Fibroblast of skin of right quadriceps (primary cell): Measurements from ENCODE around the gene GRIFIN.
A peak's percentile ranks its signal among the peaks of the same experiment; 100 is the strongest.

ENCODE experiments used
- DNase-seq: peaks from one replicate; pipeline ENCODE4 v3.0.0-alpha.2; 2013

The GRIFIN gene

DNA sequence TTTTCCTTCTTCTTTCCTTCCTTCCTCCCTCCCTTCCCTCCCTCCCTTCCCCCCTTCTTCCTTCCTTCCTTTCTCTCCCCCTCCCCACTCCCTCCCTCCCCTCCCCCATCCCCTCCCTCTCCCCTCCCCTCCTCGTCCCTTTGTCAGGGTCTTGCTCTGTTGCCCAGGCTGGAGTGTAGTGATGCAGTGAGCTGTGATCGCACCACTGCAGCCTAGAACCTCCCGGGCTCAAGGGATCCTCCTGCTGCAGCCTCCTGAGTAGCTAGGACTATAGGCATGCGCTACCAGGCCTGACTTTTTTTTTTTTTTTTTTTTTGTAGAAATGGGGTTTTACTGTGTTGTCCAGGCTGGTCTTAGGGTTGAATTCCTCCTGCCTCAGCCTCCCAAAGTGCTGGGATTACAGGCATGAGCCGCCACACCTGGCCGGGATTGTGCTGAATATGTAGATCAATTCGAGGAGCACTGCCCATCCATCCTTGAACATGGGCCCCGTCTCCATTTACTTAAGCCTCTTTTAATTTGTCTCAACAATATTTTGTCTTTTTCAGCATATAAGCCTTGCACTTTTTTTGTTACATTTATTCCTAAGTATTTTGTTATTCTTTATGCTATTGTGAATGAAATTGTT is 23.4 kb downstream of the GRIFIN start:
- no peak for DNase-seq

DNA sequence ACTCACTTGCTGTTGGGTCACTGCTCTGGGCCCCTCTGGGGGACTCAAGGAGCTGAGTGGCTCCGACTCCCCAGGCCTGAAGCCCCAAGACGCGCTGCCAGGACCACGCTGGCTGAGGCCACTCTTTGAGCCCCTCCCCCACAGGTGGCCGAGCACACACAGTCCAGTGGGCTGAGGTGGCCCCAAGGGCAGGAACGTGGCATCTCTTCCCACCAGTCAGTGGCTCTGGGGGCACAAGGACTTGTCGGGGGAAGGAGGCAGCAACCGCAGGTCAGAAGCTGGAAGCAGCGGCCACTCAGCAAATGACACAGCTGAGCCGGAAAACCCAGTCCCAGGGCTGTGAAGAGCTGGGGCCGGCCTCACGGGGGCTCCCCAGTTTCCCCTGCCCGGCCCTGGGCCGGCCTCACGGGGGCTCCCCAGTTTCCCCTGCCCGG is 24.1 kb downstream of the GRIFIN start:
- no peak for DNase-seq

DNA sequence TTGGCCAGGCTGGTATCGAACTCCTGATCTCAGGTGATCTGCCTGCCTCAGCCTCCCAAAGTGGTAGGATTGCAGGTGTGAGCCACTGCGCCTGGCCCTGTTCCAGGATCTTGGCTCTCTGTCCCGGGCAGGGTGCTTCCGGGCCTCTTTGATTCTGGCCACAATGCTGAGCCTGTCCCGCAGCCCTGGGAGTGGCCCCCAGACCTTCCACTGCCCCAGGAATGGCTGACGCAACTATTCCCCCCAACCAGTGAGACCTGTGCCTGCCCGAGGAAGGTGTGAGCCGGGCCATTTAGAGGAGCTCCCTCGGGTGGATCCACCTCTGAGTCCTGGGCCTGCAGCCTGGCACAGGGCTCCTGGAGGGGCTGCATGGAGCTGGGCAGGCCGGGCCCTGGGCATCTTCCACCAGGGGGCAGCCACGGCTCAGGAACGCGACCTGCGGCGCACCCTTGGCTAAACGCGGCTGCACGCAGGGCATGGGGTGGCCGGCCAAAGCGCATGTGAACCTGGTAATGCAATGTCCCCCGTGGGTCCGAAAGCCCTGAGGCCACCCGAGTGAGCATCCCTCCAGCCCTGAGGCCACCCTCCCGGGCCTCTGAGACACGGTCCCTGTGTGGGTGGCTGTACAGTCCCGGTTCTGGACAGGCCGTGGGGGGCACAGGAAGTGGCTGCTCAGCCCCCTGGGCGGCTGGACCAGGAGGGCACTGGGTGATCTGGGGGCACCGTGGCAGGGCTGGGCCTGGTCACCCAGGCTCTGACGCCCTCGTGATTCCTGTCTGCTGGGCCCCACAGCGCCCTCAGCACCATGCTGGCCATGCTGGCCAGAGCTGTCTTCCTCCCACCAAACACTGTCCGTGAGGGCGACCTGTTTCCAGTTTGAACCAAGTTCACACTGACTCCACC is 24.8 kb downstream of the GRIFIN start:
- peak; percentile 47 for DNase-seq

DNA sequence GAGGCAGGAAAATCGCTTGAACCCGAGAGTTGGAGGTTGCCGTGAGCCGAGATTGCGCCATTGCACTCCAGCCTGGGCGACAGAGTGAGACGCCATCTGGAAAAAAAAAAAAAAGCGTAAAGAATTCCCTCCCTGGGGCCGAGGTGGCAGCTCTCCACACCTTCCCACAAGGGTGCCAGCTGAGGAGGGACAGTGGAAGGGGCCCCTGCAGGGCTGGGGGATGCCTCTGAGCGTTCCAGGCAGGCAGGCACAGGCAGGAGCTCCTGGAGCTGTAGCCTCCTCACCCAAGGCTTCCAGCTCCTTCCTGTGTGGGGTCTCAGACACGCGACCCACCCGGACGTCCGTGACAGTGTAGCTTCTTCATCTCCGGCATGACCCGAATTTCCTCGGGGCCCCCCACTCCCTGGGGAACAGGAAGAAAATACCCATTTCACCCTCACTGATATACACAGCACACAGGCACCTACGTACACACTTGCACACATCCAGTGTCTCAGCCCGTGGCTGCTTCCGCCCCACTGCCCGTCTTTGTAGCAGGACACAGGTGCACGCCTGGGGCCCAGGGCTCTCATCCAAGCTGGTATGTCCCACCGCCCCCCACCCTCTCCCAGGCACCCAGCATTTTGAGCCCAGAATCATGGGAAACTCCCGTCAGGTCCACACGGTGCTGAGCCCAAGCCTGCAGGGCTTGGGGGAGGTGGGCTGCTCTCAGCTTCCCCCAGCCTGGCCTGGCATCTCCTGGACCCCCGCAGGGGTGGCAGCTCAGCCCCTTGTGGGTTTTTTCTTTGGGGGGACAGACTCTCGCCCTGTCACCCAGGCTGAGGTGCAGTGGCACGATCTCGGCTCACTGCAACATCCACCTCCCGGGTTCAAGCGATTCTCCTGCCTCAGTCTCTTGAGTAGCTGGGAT is 25.7 kb downstream of the GRIFIN start:
- DNase-seq, result no peak

DNA sequence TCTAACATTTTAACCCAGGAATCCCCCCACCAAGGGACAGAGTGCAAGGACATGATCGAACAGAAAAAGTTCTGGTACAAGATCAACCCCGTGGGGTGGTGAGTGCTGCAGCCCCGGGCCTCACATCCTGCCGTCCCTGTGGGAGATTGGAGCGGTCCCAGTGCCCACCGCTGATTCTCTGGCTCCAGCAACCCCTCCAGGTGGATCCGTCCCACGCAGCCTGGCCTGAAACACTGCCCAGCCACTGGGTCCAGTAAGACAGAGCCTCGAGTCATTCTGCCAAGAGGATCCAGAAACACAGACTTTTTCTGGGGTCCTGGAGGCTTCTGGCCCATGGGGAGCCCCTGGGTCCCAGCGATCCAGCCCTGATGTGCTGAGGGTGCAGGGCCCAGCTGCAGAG is 29.5 kb downstream of the GRIFIN start:
- no peak for DNase-seq

DNA sequence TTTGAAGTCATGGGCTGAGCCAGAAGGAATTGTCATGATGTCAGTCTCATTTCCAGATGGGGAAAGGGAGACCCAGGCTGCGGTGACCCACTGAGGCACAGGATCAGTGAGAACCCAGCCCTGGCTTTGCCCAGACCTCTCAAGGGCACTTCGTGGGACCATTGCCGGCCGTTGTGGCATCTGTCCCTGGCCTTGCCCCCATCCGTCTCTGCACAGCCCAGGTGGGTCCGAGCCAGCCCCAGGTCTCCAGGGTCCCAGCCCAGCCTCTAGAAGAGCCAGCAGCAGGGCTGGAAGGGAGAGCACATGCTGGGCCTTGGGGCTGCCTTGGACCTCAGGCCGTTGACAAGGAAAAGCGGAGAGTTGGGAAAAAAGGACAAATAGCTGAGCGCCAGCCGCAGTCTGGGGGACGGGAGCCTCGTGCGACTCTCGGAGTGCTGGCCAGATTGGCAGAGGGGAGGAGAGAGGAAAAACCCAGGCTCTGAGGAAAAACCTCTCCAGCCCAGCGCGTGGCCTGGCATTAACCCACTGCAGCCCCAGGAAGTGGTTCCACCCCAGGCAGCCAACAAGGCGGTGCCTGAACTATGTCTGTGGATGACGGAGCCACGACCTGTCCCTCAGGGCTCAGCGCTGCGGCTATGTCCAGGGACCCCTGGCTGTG is 30.2 kb downstream of the GRIFIN start:
- DNase-seq, result no peak

DNA sequence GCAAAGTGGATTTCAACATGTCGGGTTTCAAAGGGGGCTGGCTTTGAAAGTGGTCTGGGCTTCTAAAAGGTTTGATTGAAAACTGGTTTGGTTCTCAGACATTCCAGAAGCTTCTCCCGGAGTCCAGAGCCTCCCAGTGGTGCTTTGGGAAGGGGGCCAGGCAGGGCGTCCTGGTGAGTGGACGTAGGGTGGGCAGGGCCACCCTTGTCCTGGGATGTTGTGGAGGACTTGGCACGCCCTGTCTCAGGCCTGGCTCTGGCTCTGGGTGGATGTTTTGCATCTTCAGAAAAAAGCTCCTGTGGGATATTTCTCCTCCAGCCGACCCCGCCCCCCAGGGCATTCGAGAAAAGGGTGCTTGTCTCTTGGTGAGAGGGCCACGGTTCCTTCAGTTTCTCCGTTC is 31.2 kb downstream of the GRIFIN start:
- no peak for DNase-seq

DNA sequence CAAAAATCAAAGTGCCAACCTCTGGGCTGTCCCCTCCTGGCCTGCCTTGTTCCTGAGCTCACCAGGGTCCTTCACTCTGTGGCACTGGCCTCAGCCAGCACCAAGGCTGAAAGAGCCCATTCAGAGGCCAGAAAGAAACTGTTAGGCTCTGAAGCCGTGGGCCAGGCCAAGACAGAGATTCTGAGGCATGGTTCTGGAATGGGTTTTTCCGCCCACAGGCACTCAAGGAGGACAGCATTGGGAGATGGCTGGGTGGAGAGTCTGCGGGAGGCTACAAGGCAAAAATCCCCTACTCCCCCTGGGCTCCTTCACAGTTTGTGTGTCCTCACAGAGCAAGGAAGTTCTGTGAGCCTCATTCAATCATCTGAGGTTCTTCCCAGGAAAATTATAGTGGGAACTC is 31.7 kb downstream of the GRIFIN start:
- peak; percentile 54 for DNase-seq

DNA sequence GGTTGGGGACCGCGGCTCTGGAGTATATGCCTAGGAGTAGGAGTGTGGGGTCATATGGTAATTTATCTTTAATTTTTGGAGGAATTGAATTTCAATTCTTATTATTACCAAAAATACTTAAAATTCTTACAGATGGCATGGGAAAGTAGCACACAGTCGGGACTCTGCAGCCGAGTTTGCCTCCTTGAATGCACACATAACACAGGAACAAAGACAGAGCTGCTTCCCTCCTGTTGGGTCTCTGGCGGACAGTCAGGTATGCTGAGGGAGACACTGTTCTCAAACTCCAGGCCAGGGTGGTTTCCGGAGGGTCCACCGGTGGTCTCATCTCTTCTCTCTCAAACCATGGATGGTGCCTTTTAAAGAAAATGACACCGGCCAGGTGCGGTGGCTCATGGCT is 32.7 kb downstream of the GRIFIN start:
- DNase-seq, result no peak

DNA sequence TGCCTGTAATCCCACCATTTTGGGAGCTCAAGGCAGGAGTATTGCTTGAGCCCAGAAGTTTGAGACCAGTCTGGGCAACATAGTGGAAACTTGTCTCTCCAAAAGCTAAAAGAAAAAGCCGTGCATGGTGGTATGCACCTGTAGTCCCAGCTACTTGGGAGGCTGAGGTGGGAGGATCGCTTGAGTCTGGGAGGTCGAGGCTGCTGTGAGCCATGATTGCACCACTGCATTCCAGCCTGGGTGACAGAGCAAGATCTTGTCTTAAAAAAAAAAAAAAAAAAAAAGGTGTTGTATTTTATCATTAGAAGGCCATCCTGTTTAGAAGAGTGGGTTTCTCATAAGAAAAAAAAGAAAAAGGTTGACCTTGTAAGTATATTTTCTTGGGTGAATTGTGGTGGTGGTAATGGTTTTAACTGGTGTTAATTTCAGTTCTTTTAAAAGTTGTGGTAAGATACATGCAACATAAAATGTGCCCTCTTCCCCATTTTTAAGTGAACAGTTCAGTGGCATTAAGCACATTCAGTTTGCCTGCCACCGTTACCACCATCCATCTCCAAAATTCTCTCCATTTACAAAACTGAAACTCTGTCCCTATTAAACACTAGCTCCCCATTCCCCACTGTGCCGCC is 34.7 kb downstream of the GRIFIN start:
- DNase-seq, result no peak

DNA sequence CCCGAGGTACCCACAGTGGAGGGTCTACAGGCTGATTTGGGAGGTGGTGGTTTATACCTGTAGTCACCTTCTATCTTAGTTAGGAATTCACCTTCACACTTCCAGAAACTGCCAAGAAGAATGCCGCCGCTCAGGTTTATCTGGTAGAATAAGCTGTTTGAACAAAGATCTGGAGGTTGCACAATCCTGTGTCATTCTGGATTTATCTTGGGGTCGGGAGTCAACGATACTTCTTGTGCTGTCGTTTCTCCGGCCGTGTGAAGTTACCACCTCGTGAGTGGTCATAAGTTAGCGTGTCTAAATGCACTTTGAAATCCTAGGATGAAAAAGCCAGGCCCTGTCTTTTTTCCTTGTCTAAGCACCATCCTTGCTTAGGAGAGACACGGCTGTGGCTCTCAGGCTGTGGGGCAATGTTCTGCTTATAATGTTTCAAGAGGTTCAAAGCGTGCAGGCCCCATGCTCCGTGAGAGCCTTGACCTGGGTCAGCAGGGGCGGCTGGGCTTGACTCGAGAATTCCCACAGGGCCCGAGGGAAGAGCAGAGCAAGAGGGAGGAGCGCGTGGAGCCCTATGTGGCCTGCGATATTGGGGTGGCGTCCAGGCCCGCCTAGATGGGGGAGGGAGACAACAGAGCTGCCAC is 35.5 kb downstream of the GRIFIN start:
- no peak for DNase-seq

DNA sequence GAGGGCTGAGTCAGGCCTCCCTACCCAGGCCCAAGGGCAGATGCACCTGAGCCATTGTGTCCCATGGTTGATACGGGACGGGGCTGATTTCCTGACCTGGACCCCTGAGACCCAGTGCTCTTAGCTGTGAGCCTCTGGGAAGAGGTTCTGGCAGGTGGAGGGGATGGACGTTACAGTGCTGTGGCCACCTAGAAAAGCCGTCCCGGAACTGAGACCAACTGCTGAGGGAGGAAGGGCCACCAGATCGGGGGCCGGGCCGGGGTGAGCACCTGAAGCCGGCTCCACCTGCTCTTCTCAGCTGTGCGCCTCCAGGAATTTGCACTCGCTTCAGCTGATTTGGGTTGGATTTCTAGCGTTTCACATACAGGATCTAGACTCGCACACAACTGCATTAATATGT is 37.4 kb downstream of the GRIFIN start:
- DNase-seq, result no peak

DNA sequence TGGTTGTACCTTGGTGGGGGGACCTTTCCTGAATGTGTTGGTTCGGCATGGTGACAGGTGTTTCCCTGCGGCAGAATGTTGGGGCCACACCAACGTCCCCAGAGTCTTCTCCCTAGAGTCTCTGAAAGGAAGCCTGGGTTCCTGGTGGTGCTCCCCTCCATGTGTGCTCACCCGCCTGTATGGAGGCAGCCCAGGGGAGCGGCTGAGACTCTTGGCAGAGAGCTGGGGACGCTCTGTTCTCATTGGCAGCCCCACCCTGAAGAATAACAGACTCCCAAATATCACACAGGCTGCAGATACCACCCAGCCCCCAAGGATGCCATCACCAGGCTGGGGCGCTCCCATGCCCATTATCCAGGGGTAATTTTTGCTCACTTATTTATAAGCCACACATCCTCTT is 38.0 kb downstream of the GRIFIN start:
- no peak for DNase-seq

DNA sequence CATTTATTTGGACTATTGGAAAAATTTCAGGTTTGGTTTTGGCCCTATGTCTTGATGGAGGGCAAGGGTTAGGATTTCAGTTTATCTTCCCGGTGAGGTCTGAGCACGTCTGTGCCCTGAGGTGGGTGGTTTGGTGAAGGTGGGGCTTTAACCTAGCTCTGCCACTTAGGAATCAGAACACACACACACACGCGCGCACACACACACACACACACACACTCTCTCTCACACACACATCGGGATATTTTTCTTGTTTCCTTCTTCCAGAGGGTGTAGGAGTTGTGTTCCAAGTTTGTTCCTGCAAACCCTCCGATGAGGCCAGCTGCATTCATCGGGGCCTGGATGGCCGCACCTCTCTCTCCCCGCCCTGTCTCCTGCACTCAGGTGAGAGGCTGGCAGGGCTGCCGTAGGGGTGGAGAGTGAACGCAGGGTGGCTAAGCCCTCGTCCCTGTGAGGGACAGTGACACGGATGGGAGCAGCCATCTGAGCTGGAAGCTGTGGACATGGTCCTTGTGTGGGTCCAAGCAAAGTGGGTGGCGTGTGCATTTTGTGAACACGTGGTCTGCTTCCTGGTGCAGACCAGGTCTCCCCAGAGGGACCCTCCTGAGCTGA is 38.6 kb downstream of the GRIFIN start:
- no peak for DNase-seq

DNA sequence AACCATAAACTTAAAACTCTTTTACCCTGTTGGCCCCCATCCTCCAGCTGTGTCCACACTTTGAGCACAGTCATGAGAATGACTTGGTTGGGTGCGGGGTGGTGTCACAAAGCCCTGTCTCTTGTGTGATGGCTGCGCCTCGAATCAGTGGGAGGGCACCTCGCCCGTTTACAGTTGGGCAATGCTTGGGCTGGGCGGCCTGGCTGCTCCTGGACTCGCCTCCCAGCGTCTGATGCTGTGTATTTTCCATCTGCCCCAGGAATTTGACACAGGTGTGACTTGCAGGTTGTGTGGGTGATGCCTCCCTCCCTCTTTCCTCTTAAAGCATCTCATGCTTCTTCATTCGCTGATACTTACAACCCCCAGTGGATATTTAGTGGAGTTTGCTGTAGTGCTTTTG is 39.1 kb downstream of the GRIFIN start:
- no peak for DNase-seq

DNA sequence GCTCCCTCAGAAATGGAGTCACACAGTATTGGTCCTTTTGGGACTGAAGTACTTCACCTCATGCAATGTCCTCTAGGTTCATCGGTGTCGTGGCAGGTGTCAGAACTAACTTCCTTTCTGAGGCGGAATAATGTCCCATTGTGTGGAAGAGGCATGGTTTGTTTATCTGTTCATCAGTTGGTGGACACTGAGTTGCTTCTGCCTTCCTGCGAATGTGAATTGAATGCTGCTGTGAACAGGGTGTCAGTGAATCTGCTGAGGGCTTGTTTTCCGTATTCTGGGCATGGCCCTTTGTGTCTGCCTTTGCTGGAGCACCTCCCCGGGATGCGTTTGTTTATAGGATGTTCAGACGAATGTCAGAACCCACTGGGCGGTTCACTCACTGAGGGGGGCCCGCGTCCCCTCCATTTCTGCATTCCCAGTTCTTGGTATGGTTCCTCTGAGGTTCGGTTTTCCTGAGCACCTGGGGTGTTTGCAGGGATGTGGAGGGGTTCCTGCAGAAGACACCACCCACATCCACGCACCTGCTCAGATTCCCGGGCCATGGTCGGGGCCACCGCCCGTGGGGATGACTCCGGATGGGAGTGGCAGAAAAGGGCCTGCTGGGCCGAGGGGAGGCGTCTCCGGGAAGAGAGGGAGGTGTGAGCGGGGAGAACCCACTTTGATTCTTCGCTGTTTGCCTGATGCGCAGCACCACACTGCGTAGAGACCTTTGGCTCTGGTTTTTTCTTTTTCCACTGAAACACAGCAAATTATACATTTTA is 39.7 kb downstream of the GRIFIN start:
- DNase-seq, result no peak

DNA sequence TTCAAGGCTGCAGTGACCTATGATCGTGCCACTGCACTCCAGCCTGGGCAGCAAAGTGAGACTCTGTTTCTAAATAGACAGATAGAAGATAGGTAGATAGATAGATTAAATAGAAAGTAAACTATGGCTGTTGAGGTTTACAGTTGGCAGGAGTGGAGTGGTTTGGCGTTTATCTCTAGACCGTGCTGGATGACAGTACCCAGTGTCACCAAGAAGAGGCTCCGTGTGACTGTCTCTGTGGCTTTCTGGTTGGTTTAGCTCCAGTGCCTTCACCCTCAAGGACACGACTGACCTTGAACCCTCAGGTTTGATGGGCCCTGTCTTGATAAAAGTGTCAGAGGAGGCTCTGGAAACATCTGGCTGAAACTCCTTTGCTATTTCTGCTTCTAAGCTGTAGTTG is 41.1 kb downstream of the GRIFIN start:
- no peak for DNase-seq

DNA sequence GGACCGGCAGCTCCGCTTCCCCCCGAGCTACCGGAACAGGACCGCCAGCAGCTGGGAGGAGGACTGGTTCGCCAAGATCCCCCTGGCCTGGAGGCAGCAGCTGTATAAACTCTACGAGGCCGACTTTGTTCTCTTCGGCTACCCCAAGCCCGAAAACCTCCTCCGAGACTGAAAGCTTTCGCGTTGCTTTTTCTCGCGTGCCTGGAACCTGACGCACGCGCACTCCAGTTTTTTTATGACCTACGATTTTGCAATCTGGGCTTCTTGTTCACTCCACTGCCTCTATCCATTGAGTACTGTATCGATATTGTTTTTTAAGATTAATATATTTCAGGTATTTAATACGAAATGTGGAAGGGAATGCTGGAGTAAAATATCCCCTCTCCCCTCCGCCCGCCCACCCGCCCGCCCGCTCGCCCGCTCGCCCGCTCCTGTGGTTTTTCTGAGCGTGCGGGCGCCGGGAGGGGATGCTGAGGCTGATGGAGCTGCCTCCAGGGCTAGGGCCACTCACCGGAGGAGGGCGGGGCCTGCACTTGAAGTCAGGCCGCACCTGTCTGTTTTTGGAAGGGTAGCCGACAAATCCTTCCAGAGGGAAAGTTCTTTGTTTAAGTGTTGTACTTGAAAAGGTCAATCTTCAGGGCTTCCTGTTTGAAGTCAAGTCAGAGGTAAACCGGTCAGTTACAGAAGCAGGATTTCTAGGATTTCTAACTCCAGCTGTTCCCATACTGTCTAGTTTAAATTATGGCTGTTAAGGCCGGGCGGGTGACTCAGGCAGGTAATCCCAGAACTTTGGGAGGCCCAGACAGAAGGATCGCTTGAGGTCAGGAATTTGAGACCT is 42.3 kb downstream of the GRIFIN start:
- no peak for DNase-seq

DNA sequence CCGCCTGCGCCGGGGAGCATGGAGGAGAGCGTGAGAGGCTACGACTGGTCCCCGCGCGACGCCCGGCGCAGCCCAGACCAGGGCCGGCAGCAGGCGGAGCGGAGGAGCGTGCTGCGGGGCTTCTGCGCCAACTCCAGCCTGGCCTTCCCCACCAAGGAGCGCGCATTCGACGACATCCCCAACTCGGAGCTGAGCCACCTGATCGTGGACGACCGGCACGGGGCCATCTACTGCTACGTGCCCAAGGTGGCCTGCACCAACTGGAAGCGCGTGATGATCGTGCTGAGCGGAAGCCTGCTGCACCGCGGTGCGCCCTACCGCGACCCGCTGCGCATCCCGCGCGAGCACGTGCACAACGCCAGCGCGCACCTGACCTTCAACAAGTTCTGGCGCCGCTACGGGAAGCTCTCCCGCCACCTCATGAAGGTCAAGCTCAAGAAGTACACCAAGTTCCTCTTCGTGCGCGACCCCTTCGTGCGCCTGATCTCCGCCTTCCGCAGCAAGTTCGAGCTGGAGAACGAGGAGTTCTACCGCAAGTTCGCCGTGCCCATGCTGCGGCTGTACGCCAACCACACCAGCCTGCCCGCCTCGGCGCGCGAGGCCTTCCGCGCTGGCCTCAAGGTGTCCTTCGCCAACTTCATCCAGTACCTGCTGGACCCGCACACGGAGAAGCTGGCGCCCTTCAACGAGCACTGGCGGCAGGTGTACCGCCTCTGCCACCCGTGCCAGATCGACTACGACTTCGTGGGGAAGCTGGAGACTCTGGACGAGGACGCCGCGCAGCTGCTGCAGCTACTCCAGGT is 43.1 kb downstream of the GRIFIN start:
- DNase-seq, result no peak
